Measurements from ENCODE around the gene CERK.

CERK gene

DNA sequence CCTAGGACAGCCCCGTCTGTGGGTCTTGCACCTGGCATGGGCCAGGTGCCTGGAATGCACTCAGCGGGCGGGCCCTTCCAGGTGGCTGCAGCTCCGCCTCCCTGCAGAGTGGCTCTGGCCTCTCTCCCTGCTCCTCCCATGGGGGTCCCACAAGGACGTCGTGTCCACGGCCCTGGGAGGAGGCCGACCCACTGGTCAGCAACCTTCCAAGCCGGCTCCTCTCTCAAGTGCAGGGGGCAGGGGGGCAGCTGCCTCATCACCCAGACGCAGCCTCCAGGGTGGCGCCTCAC, 41.9 kb downstream of the CERK start:
- TF ChIP-seq, protein P1, sequence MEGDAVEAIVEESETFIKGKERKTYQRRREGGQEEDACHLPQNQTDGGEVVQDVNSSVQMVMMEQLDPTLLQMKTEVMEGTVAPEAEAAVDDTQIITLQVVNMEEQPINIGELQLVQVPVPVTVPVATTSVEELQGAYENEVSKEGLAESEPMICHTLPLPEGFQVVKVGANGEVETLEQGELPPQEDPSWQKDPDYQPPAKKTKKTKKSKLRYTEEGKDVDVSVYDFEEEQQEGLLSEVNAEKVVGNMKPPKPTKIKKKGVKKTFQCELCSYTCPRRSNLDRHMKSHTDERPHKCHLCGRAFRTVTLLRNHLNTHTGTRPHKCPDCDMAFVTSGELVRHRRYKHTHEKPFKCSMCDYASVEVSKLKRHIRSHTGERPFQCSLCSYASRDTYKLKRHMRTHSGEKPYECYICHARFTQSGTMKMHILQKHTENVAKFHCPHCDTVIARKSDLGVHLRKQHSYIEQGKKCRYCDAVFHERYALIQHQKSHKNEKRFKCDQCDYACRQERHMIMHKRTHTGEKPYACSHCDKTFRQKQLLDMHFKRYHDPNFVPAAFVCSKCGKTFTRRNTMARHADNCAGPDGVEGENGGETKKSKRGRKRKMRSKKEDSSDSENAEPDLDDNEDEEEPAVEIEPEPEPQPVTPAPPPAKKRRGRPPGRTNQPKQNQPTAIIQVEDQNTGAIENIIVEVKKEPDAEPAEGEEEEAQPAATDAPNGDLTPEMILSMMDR (IDR thresholded peaks at IDR 0.05; ENCODE audit: insufficient read depth, low read length, poor library complexity, severe bottlenecking): no peak
- Histone ChIP-seq H3K4me3 (replicated peaks; ENCODE audit: low read depth, low read length) (no peak overlapping the region), H3K36me3 (ENCODE audit: control insufficient read depth, insufficient read depth, low read length) (peaks cover 48% of the 10 kb centered on the region), H3K27me3 (replicated peaks; ENCODE audit: control insufficient read depth, insufficient read depth, low read length) (no peaks in the 10 kb centered on the region)
- no peak for DNase-seq (ENCODE audit: extremely low read depth, insufficient read length)

DNA sequence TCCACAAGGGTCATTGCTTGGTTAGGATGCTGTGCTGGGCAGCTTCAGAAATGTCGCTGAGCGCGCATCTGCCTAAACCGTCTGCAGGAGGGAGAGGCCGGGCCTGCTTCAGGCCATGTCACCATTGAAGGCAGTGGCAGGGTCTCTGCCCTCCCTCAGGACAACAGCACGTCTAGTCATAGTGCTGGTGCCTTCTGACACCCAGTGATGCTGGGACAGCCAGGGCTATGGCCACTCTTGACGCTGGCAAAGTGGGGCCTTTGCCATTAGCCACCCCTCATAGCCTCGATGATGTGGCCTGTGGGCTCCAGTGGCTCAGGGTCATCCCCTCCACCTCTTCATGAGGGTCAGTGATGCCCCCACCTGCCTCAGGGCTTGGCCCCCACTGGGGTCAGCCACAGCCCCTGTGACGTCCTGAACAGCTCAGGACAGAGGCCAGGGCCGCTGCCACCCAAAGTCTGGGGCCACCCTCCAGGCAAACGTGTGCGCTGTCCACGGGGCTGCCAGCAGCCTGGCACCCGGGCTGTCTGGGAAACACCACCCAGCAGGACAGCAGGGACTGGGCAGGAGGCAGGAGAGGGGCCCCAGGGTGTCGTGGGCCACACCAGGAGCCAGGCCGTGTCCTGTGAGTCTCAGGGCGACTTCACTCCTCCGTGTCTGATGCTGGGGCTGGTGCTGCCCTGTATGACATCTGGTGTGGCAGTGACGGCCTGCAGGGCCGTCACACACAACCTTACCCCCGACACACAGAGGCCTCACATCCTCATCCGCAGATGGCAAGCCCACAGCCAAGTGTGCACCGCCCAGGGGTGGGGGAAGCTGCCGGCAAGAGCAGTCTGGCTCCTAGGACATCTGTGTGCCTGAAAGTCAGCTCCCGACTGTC, 42.5 kb downstream of the CERK start:
- TF ChIP-seq, protein P1 (IDR thresholded peaks at IDR 0.05; ENCODE audit: insufficient read depth, low read length, poor library complexity, severe bottlenecking): no peak
- Histone ChIP-seq H3K36me3 (ENCODE audit: control insufficient read depth, insufficient read depth, low read length) (peaks cover 43% of the 10 kb centered on the region), H3K4me3 (replicated peaks; ENCODE audit: low read depth, low read length) (no peak overlapping the region), H3K27me3 (replicated peaks; ENCODE audit: control insufficient read depth, insufficient read depth, low read length) (no peaks in the 10 kb centered on the region)
- DNase-seq (ENCODE audit: extremely low read depth, insufficient read length): no peak

DNA sequence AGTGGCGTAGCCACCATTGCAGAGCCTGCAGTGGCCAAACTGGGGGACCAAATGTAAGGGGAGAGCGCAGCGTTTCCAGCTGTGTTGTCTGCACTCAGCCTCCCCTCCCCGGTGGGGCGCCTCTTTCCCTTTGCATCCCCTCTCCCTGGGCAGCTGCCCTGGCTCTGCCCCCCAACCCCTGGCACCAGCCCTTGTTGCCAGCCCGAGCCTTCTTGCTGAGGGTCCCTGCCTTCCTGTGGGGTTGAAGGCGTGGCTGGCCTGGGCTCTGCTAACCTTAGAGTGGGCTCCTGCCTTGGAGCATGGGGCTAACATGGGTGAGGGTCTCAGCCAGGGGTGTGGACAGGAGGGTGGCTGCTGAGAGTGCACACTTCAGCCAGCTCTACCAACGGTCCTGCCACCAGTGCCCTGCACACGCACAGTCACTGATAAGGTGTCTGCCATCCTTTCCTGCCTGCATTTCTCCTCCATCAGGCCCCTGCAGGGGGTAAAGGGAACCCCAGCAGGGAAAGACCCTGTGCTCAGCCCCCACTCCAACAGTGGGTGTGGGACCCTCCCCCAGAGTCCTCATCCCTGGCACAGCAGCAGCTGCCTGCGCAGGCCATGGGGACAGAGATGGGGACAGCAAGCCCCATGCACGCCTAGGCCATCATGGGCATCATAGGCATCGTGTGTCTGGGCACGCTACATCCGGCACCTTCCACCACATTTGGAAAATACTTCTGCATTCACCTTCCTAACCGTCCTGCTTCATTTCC, 43.5 kb downstream of the CERK start:
- TF ChIP-seq, protein P1 (IDR thresholded peaks at IDR 0.05; ENCODE audit: insufficient read depth, low read length, poor library complexity, severe bottlenecking): no peak
- Histone ChIP-seq H3K4me3 (replicated peaks; ENCODE audit: low read depth, low read length) (no peak overlapping the region), H3K27me3 (replicated peaks; ENCODE audit: control insufficient read depth, insufficient read depth, low read length) (no peaks in the 10 kb centered on the region), H3K36me3 (ENCODE audit: control insufficient read depth, insufficient read depth, low read length) (peaks cover 46% of the 10 kb centered on the region)
- no peak for DNase-seq (ENCODE audit: extremely low read depth, insufficient read length)

DNA sequence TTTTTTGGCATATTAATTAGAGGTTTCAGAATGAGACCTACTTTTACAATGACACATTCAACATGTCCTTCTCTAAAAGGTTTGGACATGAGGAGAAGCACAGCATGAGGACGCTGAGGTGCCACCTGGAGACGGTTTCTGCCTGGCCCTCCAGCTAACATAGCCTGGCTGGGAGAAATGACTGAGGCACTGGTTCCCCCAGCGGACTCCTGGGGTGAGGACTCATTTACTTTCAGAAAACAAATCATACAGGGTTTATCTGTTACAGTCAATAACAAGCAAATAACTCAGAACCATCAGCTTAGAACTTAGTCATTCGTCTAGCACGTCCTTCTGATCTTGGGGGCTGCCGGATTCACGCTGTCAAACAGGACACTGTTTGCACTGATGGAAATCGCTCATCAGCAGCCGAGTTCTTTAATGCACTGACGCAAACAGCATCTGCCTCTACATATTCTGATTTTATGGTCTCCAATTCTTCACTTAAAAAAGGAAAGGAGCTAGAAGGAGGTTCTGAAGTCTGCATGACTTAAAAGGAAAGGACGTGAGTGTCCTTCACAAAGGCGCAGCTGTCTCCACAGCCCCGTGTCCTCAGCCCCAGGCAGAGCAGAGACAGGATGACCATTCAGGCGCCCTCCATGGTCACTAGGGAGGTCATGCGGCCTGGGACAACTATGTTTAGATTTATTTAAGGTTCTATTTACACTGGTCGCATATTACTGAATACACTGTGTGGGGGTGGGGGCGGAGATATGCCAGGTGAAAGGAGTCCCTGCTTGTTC, 44.2 kb downstream of the CERK start:
- TF ChIP-seq, protein P1 (IDR thresholded peaks at IDR 0.05; ENCODE audit: insufficient read depth, low read length, poor library complexity, severe bottlenecking): no peak
- Histone ChIP-seq H3K4me3 (replicated peaks; ENCODE audit: low read depth, low read length) (no peak overlapping the region), H3K27me3 (replicated peaks; ENCODE audit: control insufficient read depth, insufficient read depth, low read length) (no peaks in the 10 kb centered on the region), H3K36me3 (ENCODE audit: control insufficient read depth, insufficient read depth, low read length) (peaks cover 43% of the 10 kb centered on the region)
- no peak for DNase-seq (ENCODE audit: extremely low read depth, insufficient read length)

DNA sequence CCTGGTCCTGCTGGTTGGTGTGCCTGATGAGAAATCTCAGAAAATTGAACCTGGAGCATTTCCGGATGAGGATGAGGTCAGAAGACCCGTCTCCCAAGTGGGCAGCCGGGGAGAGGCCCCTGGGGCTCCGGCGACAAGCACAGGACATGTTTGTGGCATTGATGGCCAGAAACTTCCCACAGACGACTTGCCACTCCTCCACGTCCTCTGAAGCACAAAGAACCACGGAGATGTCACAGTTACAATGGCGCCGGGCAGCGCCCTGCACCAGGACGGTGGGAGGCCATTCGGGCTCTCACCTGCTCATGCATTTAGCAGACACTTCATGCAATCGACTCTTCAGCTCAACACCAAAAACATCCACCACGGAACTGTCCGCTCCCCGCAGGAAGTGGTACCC, 46.5 kb downstream of the CERK start:
- Histone ChIP-seq H3K36me3 (ENCODE audit: control insufficient read depth, insufficient read depth, low read length) (peaks cover 44% of the 10 kb centered on the region), H3K27me3 (replicated peaks; ENCODE audit: control insufficient read depth, insufficient read depth, low read length) (no peaks in the 10 kb centered on the region), H3K4me3 (replicated peaks; ENCODE audit: low read depth, low read length) (no peak overlapping the region)
- TF ChIP-seq, protein P1 (IDR thresholded peaks at IDR 0.05; ENCODE audit: insufficient read depth, low read length, poor library complexity, severe bottlenecking): no peak
- no peak for DNase-seq (ENCODE audit: extremely low read depth, insufficient read length)
